ENCODE results near the gene TPP2.

Gene TPP2

DNA sequence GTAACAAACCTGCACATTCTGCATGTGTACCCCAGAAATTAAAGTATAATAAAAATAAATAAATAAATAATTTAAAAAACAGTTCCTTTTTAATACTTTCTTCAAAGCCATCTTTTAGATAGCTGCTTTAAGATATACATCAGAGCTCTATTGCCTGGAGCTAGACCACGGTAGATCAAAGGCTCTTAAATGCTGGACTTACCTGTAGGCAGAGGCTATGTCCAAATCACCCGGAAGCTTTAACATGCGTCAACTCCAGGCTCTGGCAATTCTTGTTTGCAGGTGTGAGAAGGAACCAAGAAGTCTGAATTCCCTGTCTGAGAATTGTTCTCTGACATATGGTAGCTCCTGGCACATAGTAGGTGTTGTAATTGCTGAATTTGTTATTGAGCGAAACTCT, 99.7 kb downstream of the TPP2 start:
- no peak for DNase-seq

DNA sequence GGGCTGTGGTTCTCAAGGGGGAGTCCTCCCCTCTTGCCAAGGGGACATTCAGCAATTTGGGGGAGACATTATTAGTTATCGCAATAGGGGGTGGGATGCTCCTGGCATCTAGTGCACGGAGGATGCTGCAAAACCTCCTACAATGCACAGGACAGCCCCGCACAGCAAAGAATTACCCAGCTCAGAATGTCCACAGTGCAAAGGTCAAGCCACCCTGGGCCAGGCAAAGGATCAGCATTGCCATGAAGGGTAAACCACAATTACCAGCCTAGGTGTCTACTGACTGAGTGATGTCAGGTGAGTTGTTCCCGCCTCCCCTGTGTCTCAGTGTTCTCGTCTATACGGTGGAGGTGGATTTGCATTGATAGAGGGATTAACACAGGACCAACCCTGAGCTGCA, 100.5 kb downstream of the TPP2 start:
- no peak for DNase-seq

DNA sequence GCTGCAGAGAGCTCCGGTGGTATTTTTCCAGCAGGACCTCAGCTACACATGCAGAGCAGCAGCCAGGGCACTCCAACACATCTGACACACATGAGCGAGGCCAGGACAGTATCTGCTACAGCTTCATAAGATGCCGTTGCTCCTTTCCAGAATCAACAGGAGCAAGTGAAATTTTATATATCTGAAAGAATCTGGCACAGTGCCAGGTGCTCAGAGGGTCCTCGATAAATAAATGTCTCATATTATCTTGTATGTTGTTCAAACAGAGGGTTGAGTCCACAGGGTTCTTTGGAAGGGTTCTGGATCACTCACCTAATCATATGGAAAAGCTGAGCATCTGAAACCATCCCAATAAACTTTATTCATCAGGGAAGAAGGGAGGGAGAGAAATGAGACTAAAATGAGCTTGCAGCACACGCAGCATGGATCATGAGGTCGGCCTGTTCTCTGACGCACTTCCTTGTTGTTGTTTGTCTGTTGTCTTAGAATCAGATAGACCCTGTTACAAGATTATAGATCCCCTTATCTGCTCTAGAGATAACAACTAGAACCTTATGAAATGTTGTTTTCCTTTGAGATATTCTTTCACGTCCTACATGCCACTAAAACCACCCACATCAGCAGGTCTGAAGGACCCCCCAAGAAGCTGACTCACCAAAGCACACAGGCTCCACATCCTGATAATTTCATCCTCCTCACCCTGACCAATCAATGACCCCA, 101.3 kb downstream of the TPP2 start:
- DNase-seq, result no peak

- no peak for DNase-seq
Observed at GRCh38 chr13:102698649-102698980, 101.8 kb downstream of the TPP2 start.

- DNase-seq, result no peak
Observed at GRCh38 chr13:102699504-102699903, 102.7 kb downstream of the TPP2 start.

GRCh38 chr13:102700088-102701031, 103.6 kb downstream of the TPP2 start:
- no peak for DNase-seq

- no peak for DNase-seq
Observed at GRCh38 chr13:102701331-102701730, 104.5 kb downstream of the TPP2 start.

GRCh38 chr13:102702965-102703725, 106.4 kb downstream of the TPP2 start:
- no peak for DNase-seq

DNA sequence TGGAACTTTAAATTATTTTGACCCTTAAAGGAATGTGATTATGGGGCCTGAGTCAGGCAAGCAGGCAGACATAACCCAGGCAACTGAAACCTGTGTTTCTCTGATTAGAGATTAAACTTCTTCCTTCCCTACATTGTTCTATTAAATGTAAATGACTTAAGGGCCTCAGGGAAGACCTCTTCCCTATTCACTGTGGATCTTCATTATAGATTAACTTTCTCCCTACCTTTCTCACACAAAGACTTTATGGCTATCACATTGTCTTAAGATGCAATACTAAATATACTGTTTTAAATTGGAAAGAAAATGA, 106.9 kb downstream of the TPP2 start:
- DNase-seq, result no peak

GRCh38 chr13:102704238-102705058, 107.7 kb downstream of the TPP2 start:
- no peak for DNase-seq

DNA sequence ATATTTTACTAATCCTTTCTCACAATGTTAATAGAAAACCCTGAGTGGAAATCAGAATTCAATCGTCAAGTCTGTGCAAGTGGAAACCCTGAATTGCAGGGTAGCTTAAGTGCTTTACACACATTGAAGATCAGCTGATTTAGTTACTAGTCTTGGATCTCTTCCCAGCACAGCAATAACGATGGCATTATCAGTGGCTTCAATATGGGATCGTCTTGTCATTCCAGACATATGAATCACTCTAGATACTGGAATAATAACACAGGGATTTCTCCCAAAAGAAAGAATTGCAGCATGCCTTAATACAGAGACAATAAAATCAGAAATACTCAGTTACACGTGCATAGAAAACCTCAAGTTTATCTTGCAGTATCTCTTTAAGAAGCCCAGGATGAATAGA, 110.7 kb downstream of the TPP2 start:
- no peak for DNase-seq

GRCh38 chr13:102708211-102708610, 111.4 kb downstream of the TPP2 start:
- DNase-seq, result no peak

GRCh38 chr13:102708991-102709390, 112.2 kb downstream of the TPP2 start:
- no peak for DNase-seq

DNA sequence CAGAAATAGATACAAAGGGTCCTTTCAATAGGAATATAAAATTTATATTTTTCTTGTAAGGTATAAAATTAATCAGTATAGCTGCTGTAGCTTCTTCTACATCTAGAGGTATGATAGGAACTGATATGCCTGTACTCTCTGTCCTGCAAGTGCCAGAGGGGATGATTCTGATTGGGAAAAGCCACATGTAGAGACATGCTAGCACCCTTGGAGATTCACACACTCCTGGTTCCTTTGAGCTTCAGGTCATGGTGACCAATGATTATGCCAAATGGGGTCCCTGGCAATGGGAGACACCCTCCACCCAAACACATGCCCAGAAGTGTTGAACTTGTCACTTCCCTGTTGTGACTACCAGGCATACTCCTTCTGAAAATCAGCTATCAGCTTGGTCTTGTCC, 112.8 kb downstream of the TPP2 start:
- no peak for DNase-seq

- DNase-seq, result no peak
Observed at GRCh38 chr13:102710261-102710679, 113.5 kb downstream of the TPP2 start.

DNA sequence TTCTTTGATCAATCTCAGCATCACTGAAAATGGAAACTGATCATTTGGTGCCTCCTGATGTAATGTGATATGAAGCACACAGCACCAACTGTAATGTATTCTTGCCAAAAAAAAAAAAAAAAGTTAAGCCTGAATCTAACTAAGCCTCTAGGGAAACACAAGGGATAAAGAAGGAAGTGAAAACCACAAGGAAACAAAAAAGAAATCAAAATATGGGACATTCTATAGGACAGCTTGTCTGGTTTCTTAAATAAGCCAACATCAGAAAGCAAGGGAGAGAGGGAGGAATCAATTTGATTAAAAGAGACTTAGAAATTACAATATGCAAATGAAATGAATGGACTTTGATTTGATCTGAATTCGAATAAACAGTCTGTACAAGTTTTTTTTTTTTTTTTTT, 118.7 kb downstream of the TPP2 start:
- no peak for DNase-seq

GRCh38 chr13:102718746-102719145, 122.0 kb downstream of the TPP2 start:
- DNase-seq, result no peak

DNA sequence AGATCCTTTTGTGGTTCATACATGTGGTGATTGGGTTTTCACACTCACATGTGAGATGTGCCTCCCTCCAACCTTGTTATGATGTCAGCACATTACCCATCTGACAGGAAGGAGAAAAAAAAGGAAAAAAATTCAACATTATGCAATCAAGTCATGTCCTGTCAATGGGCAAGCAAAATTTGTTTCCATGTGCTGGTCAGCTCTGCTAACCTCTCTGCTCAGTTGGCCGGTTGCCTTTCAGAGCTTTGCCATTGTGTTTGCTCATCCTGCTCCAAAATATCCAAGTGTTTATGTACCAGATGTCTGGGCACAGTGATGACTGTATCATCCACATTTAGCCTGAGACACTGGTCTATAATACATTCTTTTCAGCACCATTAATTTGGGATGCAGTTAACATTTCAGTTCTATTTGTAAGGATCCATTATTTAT, 125.0 kb downstream of the TPP2 start:
- no peak for DNase-seq

DNA sequence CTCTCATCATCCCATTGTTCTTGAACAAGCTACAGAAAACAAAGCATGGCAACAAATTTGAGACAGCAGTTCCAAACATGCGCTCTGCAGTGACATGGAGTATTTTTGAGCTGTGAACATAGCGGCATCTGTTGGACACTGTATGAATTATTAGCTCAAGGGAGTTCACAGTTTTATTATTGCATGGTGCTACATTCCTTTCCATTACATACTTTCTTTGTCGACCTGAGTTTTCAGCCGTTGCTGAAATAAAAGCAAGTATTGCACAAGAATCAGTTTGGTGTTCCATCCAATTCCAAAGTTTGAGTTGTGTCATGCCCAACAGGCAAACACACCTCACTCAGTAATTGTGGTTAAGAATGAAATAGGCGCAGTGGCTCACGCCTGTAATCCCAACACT, 128.1 kb downstream of the TPP2 start:
- DNase-seq, result peak; percentile 3

DNA sequence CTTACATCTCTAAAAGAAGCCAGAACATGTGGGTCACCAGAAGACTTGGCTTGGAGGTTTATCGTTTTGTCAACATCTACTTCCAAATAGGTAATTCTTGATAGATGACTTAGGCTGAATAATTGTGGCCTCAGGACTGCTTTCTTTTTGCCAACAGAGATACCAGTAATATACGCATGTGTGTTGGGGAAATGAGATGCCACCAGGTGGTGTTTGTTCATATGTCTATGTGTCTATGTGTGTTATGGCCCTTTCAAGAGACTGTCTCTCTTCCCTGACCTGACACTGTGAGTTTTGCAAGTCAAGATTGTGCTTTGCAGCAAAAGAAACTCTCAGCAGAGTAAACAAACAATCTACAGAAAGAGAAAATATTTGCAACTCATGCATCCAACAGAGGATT, 129.6 kb downstream of the TPP2 start:
- no peak for DNase-seq

All from NCI-H1436 (cell line).